ENCODE data around the gene IER3.
"Not testable (repeated sequence)": the region's sequence is repeated elsewhere in the genome, so short reads cannot be mapped to it uniquely, and the experiment has no call there.

The IER3 gene

DNA sequence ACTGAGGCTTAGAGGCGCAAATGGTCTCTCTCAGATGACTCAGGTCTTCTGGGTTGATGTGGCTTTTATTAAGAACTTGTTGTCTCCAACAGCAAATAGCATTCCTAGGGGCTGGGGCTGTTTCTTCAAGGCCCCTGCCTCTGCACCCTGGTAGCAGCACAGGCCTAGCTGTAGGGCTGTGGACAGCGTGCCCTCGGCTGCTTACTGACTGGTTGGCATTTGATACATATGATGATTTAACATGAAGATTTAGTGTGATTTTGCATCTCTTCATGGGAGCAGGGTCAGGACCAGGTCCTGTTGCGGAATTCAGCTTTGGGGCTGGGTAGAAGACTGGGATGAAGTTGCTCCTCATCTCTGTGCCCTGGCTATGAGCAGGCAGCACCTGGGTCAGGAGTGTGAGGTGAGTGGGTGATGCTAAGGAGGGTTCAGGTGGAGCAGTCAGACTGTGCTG lies 24.3 kb upstream of the IER3 start:
- no peak for DNase-seq (ENCODE audit: low spot score)

DNA sequence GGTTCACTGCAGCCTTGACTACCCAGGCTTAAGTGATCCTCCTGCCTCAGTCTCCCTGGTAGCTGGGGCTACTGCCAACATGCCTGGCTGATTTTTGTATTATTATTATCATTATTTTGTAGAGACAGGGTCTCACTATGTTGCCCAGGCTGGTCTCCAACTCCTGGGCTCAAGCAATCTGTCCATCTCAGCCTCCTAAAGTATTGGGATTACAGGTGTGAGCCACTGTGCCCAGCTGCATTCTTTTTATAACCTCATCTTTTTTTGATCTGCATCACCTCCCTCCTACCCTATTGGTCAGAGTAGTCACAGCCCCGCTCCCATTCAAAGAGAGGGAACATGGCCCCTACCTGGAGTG lies 23.6 kb upstream of the IER3 start:
- DNase-seq (ENCODE audit: low spot score) = no peak

DNA sequence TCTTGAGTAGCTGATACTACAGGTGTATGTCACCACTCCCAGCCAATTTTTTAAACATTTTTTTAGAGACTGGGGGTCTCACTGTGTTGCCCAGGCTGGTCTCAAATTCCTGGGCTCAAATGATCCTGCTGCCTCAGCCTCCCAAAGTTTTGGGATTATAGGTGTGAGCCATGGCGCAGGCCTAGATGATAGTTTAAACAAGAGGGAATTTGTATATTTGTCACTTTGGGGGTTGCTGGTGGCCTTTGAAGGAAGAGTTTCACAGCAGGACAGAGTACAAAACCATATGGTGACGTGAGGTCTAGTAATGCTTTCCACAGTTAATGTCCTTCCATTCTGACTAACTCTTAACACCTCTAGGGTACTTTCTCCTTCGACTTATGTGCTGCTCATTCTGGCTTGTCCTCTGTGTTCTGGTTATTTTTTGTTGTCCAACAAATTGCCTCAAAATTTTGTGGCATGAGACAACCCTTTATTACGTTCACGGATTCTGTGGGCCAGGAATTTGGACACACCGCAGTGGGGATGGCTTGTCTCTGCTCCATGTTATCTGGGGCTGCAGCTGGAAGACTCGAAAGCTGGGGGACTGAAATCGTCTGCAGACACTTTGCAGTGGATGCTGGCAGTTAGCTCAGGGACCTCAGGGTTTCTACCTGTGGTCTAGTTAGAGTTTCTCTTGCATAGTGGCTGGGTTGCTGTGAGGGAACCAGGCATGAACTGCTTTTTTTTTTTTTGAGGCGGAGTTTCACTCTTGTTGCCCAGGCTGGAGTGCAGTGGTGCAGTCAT lies 23.0 kb upstream of the IER3 start:
- no peak for DNase-seq (ENCODE audit: low spot score)

DNA sequence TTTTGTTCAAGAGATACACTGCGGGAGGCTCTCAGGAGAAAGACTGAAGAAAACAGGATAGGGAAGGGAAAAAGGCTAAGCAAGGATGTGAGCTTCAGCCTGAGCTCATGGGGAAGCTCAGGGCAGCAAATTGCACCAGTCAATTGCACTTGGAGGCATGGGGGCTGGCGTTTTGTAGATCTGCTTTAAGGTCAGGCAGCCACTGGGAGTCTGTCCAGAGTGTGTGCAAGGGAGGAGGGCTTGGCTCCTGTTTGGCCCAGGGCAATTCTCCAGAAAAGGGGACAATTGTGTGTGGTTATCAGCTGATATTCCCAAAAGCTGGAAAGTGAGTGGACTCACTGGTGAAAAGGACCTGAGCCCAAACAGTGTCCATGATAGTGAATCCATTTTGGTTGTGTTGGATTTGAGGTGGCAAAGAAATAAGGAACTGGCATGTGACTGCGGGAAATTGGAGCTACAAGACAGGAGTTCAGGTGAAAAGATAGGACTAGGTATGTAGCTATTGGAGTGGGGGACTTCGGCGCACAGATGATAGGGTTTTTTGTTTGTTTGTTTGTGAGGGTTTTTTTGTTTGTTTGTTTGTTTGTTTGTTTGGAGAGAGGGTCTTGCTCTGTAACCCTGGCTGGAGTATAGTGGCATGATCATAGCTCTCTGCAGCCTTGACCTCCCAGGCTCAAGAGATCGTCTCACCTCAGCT lies 22.3 kb upstream of the IER3 start:
- no peak for DNase-seq (ENCODE audit: low spot score)

DNA sequence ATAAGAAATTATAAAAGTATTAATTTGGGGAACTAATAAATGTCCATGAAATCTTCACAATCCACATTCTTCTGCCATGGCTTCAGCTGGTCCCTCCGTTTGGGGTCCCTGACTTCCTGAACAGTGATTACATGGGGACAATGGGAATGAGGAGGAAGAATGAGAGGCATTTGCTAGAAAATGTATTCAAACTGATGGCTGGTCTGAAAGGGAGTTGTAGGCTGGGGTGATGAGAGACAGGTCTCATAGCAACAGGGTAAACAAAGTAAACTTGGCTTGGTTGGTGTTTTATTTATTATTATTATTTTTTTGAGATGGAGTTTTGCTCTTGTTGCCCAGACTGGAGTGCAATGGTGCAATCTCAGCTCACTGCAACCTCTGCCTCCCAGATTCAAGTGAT lies 21.1 kb upstream of the IER3 start:
- DNase-seq (ENCODE audit: low spot score) = not testable (repeated sequence)

DNA sequence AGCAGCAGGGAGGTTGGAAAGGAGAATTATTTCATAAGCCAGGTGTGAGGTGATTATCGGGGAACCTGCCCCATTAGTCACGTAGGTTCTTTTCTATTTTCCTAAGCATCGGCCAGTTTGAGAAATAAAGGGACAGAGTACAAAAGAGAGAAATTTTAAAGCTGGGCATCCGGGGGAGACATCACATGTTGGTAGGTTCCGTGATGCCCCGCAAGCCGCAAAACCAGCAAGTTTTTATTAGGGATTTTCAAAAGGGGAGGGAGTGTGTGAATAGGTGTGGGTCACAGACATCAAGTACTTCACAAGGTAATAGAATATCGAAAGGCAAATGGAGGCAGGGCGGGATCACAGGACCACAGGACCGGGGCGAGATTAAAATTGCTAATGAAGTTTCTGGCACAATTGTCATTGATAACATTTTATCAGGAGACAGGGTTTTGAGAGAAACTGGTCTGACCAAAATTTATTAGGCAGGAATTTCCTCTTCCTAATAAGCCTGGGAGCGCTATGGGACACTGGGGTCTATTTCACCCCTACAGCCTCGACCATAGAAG lies 20.2 kb upstream of the IER3 start:
- not testable (repeated sequence) for DNase-seq (ENCODE audit: low spot score)

DNA sequence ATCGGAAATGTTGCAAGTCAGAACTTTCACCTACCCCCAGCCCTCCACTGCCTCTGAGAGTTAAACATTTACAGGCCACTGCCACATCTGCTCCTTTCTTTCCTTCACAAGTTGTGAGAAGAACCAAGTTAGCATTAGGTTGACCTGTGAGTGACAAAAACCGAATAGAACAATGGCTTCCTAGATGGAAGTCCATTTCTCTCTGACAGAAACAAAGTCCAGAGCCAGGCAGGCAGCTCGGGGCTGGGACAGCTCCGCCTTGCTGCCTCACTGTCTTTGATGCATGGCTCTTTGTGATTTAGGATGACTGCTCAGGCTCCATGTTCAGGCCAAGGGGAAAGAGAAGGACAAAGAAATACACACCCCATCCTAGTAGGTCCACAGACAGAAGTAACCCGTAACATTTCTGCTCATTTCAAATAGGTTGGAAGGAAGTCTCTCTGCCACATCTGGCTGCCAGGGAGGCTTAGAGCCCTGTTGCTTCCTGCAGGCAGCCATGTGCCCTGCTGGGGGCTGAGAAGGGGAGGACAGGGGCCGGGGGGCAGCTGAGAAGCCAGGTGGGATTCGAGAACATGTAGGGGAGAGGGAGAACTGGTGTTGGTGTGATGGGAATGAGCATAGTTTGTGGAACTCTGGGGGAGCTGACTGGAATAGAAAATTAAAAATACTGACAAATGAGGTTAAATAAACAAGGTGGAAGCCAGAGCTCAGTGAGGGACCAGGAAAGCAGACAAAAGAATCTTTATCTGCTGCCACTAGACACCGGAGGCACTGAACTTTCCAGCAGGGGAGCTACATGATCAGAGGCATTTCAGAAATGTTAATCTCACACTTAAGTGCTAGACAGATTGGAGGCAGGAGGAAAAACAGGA lies 19.5 kb upstream of the IER3 start:
- DNase-seq (ENCODE audit: low spot score) = peak; percentile 92

DNA sequence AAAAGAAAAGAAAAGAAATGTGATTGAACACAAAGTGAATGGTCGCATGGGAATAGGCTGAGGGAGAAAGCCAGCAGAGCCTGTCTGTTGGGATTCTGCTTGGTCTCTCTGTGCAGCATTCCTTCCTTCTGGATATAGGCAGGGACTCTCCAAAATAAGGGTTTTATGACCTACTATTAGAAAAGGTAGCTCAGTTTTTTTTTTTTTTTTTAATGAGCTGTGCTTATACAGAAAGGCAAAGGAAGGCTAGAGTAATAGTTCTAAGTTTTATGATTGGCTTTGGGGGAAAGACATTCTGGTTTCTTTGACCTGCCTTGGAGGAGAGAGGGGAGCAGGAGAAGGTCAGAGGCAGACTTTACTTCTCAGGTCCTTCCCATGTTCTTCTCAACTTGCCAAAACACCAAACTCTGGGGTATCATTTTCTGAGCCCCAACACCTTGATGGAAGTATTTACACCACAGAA lies 18.8 kb upstream of the IER3 start:
- no peak for DNase-seq (ENCODE audit: low spot score)

DNA sequence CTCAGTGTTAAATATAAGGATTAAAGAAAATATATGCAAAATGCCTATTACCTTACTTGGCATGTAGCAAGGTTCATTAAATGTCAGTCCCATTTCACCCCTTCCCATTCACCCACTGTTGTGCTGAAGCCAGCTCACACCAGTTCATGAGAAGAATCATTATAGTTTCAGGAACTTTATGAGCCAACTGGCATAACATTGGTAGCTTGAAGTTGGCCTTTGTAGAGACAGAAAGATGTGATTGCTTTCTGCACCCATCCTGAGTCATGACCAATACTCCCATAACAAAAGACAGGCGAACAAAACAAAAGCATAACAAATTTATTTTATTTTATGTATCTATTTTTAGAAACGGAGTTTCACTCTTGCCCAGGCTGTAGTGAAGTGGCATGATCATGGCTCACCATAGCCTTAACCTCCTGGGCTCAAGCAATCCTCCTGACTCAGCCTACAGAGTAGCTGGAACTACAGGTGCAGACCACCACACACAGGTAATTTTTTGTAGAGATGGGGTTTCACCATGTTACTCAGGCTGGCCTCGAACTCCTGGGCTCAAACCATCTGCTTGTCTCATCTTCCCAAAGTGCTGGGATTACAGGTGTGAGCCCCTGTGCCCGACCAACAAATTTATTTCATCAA lies 17.6 kb upstream of the IER3 start:
- DNase-seq (ENCODE audit: low spot score) = no peak

DNA sequence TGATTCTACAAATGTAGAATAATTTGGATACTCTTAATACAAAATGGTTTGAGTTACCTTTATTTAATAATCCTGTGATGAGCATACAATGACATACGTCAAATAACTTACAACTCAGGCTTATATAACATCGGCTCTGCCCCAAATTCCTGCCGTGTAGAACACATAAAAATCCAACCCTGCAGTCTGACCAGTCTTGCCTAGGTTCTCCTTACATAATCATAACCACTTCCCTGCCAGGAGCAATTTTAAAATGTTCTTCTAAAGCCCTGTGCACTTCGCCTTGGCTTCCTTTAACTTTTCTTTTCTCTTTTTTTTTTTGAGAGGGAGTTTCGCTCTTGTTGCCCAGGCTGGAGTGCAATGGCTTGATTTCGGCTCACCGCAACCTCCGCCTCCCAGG lies 16.2 kb upstream of the IER3 start:
- DNase-seq (ENCODE audit: low spot score) = no peak

DNA sequence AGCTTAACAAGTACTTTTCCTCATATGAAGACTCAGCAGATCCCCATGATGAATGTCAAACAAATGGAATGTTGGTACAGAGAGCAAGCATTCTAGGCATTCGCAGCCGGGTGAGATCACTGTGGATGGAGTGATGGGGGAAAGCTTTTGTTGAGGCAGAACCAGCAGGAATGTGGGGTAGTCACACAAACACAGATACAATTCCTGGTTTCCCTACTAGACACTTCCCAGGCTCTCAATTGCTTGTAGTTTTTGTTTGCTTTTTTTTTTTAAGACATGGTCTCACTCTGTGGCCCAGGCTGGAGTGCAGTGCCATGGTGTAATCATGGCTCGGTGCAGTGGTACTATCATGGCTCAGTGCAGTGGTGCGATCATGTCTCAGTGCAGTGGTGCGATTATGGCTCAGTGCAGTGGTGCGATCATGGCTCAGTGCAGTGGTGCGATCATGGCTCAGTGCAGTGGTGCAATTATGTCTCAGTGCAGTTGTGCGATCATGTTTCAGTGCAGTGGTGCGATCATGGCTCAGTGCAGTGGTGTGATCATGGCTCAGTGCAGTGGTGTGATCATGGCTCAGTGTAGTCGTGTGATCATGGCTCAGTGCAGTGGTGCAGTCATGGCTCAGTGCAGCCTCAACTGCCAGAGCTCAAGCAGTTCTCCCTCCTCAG lies 15.4 kb upstream of the IER3 start:
- DNase-seq (ENCODE audit: low spot score) = peak; percentile 99

DNA sequence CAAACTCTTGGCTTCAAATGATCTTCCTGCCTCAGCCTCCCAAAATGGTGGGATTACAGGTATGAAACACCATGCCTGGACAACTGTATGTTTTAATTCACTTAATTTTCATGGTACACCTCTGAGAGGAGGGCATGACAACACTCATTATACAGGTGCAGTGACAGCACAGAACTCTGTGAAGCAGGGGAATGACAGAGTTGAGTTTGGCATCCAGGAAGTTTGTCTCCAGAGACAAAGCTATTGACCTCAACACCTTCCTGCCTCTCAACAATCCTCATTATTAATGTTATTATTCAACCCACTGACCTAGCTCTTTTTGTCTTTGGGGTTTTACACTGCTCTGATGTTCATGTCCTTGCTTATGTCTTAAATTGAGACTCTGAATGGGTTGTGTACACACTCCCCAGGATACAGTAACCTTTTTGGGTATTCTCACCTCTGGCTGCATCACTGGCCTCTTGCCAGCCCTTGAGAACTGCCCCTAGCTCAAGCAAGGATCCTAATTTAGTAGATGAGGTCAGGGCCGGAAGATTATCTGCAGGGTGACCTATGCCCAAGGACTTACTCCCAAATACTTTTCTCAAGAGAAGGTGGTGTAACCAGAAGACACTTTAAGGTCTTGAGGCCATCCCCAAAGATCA lies 13.0 kb upstream of the IER3 start:
- DNase-seq (ENCODE audit: low spot score) = peak; percentile 83

DNA sequence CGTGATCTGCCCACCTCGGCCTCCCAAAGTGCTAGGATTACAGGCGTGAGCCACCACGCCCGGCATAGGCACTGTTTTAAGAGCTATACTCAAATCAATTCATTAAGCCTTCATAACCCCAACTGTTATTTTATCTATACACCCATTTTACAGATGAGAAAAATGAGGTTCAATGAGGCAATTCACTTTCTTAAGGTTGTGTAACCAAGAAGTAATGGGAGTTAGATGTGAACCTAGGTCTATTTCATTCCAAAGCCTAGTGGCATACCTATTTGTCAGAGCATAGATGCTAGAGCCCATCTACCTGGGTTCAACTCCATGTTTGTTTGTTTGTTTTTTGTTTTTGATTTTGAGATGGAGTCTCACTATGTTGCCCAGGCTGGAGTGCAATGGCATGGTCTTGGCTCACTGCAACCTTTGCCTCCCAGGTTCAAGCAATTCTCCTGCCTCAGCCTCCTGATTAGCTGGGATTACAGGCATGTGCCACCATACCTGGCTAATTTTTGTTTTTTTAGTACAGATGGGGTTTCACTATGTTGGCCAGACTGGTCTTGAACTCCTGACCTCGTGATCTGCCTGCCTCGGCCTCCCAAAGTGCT lies 12.2 kb upstream of the IER3 start:
- not testable (repeated sequence) for DNase-seq (ENCODE audit: low spot score)

DNA sequence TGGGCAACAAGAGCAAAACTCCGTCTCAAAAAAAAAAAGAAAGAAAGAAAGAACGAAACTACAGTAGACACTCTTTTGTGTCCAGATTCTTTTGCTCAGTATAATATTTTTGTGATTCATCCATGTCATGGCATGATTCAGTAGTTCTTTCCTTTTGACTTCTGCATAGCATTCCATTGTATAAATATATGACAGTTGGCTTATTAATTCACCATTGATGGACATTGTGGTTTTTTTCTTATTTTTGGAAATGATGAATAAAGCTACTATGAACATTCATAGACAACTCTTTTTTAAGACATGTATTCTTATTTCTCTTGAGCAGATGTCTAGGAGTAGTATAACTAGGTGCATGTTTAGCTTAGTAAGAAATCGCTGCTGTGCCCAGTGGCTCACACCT lies 10.3 kb upstream of the IER3 start:
- peak; percentile 70 for DNase-seq (ENCODE audit: low spot score)

DNA sequence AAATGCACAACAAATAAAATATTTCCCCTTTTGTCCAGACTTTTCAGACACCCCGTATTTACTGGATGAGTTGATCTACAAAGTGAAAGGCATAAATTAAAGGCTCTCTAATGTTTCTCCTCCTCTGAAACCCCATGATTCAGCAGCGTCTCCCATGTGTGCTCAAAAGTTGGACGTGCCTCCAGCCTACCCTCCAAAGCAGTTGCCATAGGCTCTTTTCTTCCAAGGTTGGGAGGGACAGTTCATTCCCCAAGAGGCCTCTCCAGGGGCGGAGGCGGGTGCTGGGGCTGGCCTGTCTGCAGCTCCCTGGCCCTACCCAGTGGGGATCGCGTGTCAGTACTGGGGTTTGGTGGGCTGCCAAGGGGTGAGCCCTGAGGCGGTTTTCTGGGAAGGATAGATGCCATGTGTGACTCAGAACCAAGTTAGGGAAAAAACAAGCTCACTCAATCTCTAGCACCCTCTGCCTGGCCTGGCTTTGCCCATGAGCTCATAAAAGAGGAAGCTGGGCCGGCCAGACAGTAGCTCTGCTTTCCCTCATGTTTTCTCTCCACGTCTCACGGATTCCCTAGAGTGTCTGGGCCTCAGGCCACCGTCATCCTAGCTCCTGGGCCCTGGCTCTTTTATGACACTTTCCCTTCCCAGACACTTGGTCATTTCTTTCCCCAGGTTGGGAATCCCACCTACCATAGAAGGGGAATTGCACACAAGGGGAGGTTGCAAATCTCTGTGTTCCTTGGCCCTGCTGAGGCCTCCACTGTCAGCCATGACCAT lies 8.0 kb upstream of the IER3 start:
- DNase-seq (ENCODE audit: low spot score) = peak; percentile 100

DNA sequence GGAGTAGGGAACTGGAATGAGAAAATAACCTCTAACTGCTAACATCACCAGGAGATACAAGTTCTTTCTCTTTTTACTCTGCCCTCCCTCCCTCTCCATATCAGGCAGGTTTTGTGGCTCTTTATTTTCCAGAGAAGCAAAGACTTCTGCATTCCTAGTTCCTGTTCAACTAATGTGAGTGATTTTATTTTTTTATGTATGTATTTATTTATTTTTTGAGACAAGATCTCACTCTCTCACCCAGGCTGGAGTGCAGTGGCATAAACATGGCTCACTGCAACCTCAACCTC lies 6.0 kb upstream of the IER3 start:
- peak; percentile 36 for DNase-seq (ENCODE audit: low spot score)

DNA sequence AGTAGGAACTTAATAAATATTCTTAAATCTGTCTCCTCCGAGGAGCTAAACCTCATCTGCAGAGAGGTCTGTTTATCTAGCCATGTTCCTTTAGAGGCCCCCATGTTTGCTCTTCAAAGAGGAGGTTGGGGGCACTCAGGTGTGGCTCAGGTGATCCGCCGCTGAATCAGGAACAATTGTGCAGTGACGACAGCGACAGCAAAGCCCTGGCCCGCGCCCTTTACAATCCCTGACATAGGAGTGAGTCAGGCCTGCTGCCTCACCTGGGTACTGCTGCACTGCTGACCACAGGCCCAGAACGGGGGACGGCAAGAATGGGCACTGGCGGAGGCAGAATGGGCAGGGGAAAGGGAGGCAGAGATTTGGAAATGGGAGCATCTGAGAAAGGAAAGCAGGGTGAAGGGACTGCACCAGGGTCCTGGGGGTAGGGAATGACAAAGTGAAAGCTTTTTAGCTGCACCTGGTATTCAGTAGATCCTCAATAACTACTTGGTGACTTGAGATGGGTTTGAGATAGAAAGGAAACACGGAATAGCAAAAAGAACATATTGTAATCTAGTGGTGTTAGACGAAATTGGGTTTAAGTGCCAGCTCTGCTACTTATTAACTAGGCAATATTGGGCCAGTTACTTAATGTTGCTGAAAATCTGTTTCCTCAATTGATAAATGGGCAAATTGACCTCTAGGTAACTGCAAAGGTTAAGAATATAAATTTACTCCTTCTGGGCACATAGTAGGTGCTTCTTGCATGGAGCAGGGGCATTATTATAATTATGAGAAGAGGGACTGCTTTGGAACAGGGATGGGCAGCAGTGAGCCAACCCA lies 5.4 kb upstream of the IER3 start:
- DNase-seq (ENCODE audit: low spot score) = peak; percentile 95

DNA sequence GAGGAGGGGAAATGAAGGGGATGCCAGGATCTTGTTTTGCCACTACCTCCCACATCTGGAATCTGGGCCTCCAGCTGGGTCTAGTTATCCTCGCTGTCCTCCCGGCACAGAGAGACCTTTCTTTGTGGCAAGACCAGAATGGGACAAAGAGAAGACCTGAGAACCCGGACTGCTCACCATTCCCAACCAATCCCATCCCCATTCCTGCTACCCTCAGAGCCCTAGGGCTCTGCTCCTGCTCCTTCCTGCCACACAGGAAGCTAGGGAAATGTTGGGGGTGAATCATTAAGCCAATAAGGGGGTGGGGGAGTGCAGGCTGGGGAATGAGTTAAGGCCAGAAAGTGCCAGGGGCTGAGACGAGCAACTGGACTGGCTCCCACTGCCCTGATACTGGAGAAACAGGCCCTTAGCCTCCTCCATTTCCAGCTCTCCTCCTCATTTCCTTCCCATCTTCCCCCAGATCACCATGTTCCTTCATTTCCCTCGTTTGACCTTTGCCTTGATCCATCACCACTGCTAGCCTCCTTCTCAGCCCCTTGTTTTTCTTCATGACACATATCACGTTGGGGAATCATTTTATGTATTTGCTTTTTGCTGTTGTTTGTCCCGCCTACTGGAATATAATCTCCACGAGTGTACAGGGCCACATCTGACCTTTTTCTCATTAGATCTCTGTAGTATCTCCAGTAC lies 4.6 kb upstream of the IER3 start:
- DNase-seq (ENCODE audit: low spot score) = peak; percentile 85
